Right ventricle myocardium inferior (tissue), 1 donor: ENCODE measurements around the gene LCMT2. TPM values are rescaled to one million over a fixed set of nuclear protein-coding genes. Genes with fewer than 3 reads are reported as not detected.
A peak's percentile ranks its signal among the peaks of the same experiment; 100 is the strongest.

ENCODE experiments used
- ATAC-seq: fragments of 200-7000 bp; cut with Tn5 transposase; one replicate; pipeline ENCODE4 v1.9.1; 2020; ENCODE audit warnings: mild to moderate bottlenecking, moderate library complexity
- DNase-seq: peaks from one replicate; pipeline ENCODE4 v3.0.0; 2021; ENCODE audit errors: missing footprints
- intact Hi-C: fragments of 100-400 bp; cut with DNase I; formaldehyde crosslinking; loops from one replicate; pipeline ENCODE4 v1.11.0; 2022
- long read RNA-seq: library from polyadenylated mRNA; unstranded; transcript quantifications from one replicate; pipeline ENCODE4 v2.0.0, GENCODE V29; 2021
- total RNA-seq: library from RNA; stranded (reverse); fragmentation: NEBNext Ultra II Directional; extraction: Animal tissue kit (Norgen Biotek cat#: 25700); gene quantifications from one replicate; pipeline ENCODE4 v1.2.1, GENCODE V29; 2021
- donor health status: DM: no; HTN: yes; CAD: no; lungs with severe emphysema.

LCMT2 gene, protein sequence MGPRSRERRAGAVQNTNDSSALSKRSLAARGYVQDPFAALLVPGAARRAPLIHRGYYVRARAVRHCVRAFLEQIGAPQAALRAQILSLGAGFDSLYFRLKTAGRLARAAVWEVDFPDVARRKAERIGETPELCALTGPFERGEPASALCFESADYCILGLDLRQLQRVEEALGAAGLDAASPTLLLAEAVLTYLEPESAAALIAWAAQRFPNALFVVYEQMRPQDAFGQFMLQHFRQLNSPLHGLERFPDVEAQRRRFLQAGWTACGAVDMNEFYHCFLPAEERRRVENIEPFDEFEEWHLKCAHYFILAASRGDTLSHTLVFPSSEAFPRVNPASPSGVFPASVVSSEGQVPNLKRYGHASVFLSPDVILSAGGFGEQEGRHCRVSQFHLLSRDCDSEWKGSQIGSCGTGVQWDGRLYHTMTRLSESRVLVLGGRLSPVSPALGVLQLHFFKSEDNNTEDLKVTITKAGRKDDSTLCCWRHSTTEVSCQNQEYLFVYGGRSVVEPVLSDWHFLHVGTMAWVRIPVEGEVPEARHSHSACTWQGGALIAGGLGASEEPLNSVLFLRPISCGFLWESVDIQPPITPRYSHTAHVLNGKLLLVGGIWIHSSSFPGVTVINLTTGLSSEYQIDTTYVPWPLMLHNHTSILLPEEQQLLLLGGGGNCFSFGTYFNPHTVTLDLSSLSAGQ
- total RNA-seq: 6.0 TPM
- long read RNA-seq, full-length matches to known transcripts: 7 of 7 reads
- long read RNA-seq, partial matches to known transcripts: 0 of 7 reads
- long read RNA-seq, other reads (novel, unspliced or antisense): 0 of 7 reads

DNA sequence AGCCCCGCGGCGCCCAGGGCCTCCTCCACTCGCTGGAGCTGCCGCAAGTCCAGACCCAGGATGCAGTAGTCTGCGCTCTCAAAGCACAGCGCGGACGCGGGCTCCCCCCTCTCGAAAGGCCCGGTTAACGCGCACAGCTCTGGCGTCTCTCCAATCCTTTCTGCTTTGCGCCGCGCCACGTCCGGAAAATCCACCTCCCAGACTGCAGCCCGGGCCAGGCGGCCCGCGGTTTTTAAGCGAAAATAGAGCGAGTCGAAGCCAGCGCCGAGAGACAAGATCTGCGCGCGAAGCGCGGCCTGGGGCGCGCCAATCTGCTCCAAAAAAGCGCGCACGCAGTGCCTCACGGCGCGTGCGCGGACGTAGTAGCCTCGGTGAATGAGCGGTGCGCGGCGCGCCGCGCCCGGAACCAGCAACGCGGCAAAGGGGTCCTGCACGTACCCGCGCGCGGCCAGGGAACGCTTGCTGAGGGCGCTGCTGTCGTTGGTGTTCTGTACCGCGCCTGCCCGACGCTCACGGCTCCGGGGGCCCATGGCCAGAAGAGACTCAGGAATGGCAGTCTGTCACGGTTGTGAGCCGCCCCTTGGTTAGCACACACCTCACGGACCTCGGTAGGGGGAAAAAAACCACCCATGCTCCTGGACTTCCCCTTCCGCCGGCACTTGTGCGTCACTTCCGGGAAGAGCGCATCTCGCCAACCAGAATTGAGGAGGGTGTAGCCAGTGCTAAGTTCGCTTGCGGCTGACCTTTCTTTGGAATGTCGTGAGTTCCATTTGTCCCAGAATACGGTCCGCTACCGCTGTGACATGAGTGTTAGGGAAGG, at the start of gene LCMT2:
LCMT2 (minus strand) TSS at position 614 of the 820 bp plus-strand sequence; CDS start at position 530, 84 bp downstream.
- ATAC-seq (peak; percentile 98), DNase-seq (peak; percentile 95)
- intact Hi-C loops: loop anchor here (2.0 kb wide), 1 partner anchor 41 kb away; the partner anchor contains the start of genes TUBGCP4 and ZSCAN29

DNA sequence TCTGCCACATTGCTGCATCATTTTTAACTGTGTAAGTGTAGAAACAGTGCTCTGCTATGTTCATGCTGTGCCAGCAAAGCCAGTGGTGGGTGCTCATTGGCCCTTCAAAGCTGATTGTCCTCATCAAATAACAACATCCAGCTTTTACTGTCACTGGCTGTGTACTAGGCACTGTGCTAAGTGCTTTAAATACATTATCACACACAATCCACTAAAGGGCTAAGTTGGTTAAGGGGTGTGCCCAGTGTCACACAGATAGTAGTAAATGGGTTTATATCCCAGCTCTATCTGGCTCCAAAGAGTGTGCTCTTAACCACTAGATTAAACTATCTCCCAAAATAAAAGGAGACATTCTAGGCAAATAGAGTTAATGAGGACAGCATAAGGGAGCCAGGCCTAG, 48.2 kb upstream of the LCMT2 start:
- ATAC-seq: no peak
- intact Hi-C loops: no loop called here
- DNase-seq: no peak

DNA sequence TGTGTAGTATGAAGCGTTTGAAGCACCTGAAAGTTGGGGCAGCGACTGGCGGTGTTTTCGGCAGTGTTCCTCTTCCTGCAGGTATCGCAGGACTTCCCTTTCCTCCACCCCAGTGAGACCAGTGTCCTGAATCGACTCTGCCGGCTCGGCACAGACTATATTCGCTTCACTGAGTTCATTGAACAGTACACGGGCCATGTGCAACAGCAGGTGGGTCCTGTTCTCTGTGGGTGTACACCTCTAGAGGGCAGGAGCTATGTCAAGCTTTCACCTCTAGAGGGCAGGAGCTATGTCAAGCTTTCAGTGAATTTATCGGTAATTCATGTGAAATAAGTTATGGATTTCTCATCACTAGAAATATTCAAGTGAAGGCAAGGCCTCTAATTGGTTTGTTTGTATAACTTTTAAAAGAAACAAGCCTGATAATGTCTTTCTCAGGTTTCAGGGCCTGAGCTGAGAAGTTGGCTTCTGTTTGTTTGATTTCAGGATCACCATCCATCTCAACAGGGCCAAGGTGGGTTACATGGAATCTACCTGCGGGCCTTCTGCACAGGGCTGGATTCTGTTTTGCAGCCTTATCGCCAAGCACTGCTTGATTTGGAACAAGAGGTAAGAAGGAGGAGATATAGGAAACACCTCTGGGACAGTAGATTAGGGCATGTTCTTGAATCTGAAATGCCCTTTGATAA, 45.8 kb upstream of the LCMT2 start:
- intact Hi-C loops: no loop called here
- DNase-seq (no peak), ATAC-seq (no peak)

DNA sequence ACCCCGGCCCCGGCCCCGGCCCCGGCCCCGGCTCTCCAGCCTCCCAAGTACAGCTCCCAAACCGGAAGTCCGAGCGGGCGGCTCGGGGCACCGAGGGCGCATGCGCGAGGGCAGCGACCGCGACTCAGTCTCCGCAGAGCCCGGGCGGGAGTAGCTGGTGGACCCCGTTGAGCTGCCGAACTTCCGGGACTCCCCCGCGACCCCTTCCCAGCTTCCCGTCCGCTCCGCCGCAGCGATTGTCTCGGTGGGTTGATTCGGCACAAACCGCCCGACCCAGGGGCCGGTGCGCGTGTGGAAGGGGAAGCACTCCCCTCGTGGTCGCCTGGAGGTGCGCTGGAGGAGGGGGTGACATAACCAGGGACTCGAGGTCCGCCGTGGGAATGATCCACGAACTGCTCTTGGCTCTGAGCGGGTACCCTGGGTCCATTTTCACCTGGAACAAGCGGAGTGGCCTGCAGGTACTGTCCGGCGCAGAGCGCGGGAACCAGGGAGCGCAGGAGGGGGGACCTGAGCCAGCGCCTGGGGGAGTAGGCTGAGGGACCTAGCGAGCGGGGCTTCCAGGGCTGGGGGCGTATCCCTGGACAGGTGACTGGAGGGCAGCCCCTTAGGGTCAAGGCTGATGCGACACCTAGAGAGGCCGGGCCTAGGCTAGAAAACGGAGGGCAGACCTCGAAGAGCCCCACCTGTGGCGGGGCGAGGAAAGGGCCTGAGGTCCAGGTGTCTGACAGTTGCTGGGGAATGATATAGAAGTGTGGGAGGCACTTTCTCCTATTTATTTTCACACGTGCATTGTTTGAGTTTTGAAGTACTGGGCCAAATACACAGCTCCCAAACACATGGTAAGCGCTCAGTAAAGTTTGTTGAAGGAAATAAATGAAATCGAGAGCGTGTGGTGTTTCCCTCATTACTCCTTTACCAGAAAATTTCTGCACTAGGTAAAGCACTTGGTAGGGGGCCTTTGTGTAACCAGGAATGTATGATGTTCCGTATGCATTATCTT, 40.9 kb upstream of the LCMT2 start, which contains the start of the genes TUBGCP4 and ZSCAN29:
TUBGCP4 (plus strand) TSS at position 127 of the 1,000 bp plus-strand sequence; CDS start at position 381, 254 bp downstream.
ZSCAN29 (minus strand) TSS at position 69 of the 1,000 bp plus-strand sequence. CDS start 1,130 bp downstream, outside the sequence.
- DNase-seq: peak; percentile 87
- peak; percentile 97 for ATAC-seq
- intact Hi-C loops: loop anchor here (2.0 kb wide), 1 partner anchor 40 kb away; the partner anchor contains the start of gene LCMT2

DNA sequence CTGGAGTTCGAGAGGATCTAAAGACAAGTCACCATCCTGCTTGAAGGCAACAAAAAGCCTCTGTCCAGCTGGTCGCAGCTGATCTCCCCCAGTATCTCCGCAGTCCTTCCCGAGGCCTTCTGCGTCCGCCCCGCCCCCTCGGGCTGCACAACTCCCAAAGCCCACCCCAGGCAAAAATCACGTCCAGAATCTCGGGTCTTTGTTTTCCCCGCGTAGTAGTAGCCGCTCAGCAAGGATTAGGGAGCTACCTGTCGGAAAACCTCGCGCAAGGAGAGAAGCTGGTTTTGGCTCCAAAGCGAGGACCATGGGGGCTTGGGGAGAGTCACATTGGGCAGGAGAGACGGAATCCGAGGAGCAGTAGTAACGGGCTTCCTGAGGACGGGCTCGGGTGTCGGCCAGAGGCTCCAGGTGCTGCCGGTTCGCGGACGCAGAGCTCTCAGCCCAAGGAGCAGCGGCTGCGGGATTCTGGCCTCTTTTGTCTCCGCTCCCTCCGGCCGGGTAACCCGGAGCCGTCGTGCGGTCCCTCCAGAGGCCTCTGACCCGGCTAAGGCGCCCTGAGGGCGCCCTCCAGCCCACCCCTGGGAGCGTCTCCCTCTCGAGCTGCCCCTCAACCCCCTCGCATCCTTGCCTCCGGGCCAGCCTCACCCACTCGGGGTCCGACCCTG, 40.1 kb upstream of the LCMT2 start:
- DNase-seq (peak; percentile 68), ATAC-seq (peak; percentile 71)
- intact Hi-C loops: loop anchor here (2.0 kb wide), 1 partner anchor 40 kb away; the partner anchor contains the start of gene LCMT2

DNA sequence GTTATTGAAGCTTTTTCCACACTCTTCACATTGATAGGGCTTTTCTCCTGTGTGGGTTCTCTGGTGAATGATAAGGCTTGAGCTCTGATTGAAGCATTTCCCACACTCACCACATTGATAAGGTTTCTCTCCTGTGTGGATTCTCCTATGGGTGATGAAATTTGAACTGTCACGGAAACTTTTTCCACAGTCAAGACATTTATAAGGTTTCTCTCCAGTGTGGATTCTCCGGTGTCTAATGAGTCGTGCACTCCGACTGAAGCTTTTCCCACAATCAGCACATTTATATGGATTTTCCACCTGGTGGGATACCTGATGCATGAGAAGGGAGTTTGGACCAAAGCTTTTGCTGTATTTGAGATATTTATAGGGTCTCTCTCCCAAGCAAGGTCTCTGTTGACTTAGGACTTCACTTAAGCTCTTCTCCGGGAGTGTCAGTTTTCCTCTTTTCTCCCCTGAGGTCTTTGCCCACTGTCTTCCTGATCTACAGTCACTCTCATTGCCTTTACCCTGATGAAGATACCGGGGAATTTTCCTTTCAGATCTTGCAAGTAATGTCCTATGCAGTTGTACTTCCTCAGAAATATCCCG, 31.0 kb upstream of the LCMT2 start:
- DNase-seq (no peak), ATAC-seq (no peak)
- intact Hi-C loops: no loop called here

DNA sequence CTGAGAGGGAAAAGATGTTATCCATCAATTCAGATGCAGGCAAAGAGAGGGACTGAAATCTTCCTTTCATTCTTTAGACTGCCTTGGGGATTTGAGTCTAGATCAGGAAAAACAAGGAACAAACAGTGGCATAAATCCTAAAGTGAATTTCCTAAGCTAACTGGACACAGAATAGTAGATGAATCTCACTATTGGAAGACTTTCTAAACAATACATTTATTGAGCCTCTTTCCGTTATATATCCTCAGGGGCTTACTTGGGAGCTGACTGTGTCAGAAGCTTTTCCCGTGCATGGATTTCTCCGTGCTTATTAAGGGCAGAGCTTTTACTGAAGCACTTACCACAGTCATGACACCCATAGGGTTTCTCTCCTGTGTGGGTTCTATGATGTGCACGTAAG, 30.4 kb upstream of the LCMT2 start:
- DNase-seq: no peak
- ATAC-seq: no peak
- intact Hi-C loops: no loop called here

DNA sequence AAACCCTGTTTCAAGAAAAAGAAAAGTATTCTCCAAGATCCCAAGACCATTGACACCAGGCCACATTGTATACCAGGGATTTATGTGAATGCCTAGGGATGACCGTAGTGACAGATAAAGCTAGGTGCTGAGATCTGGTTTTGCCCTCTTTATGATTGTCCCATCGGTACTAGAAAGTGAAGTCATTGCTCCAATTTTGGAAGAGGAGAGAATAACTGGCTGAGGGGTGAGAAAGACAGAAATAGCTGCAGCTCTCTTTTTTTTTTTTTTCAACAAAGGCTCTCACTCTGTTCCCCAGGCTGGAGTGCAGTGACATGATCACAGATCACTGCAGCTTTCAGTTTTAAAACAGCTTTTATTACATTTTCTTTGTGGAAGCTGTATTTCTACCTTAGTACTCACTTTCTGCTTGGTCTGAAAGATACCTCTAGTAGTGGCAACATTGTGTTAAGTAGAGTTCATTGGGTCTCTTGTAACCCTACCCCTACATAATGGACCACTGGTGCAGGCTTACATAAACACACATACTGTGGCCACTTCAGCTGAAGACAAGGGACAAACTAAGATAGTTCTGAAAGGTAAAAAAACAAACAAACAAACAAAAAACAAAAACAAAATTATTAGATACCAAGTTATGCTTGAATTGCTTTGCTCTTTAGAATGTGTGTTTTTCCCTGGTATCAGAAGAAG, 22.5 kb upstream of the LCMT2 start:
- DNase-seq (no peak), ATAC-seq (peak; percentile 67)
- intact Hi-C loops: no loop called here

DNA sequence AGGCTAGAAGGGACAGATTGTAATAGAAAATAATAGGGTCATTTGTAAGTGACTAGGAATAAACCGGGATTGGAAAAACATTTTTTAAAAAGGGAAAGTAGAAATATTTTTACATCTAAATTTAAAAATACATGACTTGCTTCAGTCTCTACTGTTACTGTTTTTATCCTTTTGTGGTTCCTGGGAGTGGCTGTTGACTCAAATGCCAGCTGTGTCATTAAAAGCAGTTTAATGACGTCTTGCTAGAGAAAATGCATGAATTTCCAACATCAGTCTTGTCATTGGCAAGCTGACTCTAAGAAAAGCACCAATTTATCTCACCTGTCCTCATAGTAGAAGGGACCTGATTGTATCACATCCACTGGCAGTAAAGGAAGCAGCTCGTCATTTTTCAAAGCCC, 16.7 kb upstream of the LCMT2 start:
- DNase-seq (no peak), ATAC-seq (no peak)
- intact Hi-C loops: no loop called here

DNA sequence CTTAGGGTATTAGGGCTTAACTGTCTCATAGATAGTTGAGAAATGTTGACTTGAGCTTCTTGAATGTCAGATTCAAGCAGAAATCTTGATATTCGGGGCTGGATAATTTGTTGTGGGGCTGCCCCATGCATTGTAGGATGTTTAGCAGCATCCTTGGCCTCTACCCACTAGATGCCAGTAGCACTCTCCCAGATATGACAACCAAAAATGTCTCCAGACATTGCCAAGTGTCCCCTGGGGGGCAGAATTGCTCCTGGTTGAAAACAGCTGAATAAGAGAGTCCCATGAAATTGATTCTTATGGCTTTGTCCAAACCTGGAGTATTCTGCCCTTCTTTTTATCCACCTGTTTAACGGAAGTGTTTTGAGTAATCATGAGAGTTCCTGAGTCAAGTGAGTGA, 15.9 kb upstream of the LCMT2 start:
- ATAC-seq (no peak), DNase-seq (no peak)
- intact Hi-C loops: no loop called here

DNA sequence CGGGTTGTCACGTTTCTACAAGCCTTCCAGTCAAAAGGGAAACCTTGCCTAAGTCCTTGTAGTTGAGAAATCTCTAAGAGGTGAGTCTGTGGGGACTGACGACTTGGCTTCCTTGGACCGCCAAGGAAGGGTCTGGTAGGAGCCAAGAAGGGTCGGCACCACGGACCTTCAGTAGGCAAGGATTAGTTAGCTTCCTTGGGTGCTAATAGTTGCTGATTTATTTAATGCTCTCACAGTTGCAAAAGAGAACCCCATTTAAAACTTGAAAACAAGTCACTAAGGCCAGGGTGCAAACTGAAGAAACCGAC, 361 bp upstream of the LCMT2 start:
- ATAC-seq: no peak
- intact Hi-C loops: loop anchor here (2.0 kb wide), 1 partner anchor 40 kb away; the partner anchor contains the start of genes TUBGCP4 and ZSCAN29
- no peak for DNase-seq

DNA sequence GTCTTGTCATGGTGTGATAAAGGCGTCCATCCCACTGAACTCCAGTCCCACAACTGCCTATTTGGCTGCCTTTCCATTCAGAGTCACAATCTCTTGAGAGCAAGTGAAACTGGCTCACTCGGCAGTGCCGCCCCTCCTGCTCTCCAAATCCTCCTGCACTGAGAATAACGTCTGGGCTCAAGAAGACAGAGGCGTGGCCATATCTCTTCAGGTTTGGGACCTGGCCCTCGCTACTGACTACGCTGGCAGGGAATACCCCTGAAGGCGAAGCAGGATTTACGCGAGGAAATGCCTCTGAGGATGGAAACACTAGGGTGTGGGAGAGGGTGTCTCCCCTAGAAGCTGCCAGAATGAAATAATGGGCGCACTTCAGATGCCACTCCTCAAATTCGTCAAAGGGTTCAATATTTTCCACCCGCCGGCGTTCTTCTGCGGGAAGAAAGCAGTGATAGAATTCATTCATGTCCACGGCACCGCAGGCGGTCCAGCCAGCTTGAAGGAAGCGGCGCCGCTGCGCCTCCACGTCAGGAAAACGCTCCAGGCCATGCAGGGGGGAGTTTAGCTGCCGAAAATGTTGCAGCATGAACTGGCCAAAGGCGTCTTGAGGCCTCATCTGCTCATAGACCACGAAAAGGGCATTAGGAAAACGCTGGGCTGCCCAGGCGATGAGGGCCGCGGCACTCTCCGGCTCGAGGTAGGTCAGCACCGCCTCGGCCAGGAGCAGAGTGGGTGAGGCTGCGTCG, 985 bp downstream of the LCMT2 start:
- intact Hi-C loops: no loop called here
- DNase-seq (peak; percentile 75), ATAC-seq (peak; percentile 7)

DNA sequence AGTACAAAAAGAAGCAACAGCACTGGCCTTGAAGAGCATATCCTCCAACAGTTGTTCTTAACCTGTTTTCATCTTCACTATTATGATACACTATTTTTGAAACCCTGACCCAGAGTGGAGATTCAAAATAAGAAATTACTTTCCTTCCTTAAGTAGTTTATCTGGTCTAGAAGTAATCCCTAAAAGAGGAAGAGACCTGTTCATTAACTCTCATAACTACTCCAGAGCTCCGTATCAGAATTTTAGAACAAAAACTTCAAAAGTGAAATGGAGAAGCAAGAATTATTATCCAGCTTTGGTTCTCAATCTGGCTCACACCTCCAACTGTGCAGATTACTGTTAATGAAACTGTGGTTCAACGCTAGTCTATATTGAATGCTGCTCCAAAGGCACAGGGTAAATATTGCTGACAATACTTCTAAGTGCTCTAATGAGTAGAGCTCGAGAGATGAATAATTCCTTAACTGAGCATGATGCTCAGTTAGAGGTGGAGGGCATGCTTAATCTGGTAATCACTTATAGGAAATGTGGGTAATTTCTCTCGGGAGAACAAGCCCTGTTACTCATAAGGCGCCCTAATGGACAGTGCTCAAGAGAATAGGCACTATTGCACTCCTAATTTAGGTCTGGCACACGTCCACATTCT, 5.2 kb downstream of the LCMT2 start:
- no peak for ATAC-seq
- intact Hi-C loops: no loop called here

DNA sequence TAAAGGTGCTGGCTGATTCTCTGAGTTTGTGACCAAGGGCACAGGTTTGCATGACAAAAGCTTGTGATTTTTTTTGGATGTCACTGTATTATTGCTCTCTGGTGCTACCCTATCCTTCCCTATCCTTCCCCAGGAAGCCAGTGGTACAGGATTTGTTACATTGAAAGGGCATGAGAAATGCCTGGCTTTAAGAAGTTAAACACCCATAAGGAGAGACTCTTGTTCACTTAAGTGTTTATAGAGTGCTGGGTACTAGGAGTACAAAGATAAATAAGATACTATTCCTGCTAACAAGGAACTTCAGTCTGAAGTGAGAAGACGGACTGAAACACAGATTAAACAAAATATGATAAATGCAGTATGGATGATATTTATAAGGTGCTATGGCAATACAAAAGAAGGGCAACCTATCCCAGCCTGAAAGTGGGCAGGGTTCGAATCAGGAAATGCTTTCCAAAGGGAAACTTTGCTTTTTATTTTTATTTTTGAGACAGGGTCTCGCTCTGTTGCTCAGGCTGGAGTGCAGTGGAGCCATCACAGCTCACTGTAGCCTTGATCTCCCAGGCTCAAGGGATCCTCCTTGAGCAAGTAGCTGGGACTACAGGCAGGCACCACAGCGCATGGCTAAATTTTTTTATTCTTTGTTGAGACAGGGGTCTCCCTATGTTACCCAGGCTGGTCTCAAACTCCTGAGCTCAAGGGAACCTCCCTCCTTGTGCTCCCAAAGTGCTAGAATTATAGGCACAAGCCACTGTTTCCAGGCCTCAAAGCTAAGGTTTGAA, 11.2 kb downstream of the LCMT2 start:
- no peak for ATAC-seq
- DNase-seq: no peak
- intact Hi-C loops: no loop called here

More for the DNA sequence above, 5.2 kb downstream of the LCMT2 start:
- DNase-seq: no peak
